ENCODE measurements around the gene TCF7L2.

DNA sequence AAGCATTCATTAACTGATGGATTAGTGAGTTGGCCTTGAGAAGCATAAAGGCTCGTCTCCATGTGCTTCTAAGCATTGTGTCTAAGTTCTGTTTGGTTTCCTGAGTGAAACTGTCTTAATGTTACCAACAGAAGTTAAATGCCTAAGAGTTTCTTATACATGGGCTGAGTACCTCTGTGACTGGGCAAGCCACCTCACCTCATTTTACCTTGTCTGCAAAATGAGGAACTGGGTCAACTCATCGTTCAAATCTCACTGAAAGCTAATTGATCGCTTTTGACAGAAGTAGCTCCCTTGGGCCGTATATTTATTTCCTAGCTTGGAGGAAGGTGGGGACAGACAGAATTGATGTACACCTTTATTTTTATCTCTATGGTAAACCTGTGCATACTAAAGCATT, 88.9 kb downstream of the TCF7L2 start:
- TF ChIP-seq EZH2 (IDR thresholded peaks at IDR 0.05; ENCODE audit: low read length, missing control alignments) = no peak
- TF ChIP-seq, protein P1, sequence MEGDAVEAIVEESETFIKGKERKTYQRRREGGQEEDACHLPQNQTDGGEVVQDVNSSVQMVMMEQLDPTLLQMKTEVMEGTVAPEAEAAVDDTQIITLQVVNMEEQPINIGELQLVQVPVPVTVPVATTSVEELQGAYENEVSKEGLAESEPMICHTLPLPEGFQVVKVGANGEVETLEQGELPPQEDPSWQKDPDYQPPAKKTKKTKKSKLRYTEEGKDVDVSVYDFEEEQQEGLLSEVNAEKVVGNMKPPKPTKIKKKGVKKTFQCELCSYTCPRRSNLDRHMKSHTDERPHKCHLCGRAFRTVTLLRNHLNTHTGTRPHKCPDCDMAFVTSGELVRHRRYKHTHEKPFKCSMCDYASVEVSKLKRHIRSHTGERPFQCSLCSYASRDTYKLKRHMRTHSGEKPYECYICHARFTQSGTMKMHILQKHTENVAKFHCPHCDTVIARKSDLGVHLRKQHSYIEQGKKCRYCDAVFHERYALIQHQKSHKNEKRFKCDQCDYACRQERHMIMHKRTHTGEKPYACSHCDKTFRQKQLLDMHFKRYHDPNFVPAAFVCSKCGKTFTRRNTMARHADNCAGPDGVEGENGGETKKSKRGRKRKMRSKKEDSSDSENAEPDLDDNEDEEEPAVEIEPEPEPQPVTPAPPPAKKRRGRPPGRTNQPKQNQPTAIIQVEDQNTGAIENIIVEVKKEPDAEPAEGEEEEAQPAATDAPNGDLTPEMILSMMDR (conservative IDR thresholded peaks at IDR 0.05 in 1 of 2, IDR thresholded peaks at IDR 0.05 in 1 of 2; ENCODE audit: low read depth in 1 of 2, low read length in 2 of 2) = no peak
